ENCODE data around the gene TTC28.

GRCh38 chr22:28241656-28242290 lies 437.9 kb downstream of the TTC28 start:
- TF ChIP-seq, protein P1, sequence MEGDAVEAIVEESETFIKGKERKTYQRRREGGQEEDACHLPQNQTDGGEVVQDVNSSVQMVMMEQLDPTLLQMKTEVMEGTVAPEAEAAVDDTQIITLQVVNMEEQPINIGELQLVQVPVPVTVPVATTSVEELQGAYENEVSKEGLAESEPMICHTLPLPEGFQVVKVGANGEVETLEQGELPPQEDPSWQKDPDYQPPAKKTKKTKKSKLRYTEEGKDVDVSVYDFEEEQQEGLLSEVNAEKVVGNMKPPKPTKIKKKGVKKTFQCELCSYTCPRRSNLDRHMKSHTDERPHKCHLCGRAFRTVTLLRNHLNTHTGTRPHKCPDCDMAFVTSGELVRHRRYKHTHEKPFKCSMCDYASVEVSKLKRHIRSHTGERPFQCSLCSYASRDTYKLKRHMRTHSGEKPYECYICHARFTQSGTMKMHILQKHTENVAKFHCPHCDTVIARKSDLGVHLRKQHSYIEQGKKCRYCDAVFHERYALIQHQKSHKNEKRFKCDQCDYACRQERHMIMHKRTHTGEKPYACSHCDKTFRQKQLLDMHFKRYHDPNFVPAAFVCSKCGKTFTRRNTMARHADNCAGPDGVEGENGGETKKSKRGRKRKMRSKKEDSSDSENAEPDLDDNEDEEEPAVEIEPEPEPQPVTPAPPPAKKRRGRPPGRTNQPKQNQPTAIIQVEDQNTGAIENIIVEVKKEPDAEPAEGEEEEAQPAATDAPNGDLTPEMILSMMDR (IDR thresholded peaks at IDR 0.05): no peak
- TF ChIP-seq POLR2A (IDR thresholded peaks at IDR 0.05): no peak

Measured in heart left ventricle (tissue), 13 donors.